HuH-7.5 (cell line): Measurements from ENCODE around the gene FEN1.

Source experiments
- DNase-seq: peaks from one replicate; pipeline ENCODE4 v3.0.0; 2011; ENCODE audit warnings: low spot score

The FEN1 gene

GRCh38 chr11:61817471-61818202 lies 24.9 kb downstream of the FEN1 start:
- DNase-seq = no peak

DNA sequence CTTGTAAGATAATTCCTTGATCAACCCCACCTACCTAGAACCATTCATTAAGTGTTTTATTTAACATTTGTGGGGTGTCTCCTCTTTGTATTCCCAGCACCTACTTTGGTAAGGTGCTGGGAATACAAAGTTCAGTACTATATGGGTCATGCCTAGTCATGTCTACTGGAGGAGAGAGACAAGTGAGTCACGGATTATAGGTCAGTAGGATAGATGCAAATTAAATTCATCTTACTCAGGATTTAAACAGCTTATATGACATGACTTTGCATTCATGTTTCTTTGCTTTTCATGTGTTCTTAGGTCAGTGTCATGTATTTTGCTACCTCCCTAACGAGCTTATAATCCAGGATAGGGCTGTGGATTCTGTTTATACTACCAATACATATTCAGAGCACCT lies 27.5 kb downstream of the FEN1 start:
- DNase-seq = no peak

DNA sequence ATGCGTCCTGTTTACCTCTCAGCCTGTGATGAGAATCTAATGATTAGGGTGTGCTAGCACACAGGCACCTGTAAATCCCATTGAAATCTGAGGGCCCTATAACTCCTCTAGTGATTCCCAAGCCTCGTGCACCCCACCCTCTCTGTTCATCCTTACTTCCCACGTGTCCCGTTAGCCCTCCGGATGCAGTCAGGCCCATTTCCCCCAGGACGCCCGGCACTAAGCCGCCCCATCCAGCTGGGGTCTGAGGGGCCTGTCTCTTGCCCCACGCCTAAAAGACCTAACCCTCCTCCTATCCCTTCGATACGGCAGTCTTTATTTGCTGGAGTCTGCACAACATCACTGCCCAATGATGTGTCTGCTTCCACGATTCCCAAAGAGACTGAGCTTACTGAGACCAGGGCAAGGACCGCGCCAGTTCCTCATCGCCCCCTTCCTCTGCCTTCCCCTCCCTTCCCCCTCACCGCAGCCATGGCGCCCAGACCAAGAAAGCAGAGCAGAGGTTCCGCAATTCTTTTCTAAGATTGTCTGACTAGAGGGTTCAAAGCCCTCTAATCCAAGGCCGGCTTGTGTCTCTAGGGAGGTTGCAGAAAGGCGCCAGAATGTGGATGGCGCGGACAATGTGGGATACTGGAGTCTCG lies 34.3 kb downstream of the FEN1 start:
- no peak for DNase-seq

DNA sequence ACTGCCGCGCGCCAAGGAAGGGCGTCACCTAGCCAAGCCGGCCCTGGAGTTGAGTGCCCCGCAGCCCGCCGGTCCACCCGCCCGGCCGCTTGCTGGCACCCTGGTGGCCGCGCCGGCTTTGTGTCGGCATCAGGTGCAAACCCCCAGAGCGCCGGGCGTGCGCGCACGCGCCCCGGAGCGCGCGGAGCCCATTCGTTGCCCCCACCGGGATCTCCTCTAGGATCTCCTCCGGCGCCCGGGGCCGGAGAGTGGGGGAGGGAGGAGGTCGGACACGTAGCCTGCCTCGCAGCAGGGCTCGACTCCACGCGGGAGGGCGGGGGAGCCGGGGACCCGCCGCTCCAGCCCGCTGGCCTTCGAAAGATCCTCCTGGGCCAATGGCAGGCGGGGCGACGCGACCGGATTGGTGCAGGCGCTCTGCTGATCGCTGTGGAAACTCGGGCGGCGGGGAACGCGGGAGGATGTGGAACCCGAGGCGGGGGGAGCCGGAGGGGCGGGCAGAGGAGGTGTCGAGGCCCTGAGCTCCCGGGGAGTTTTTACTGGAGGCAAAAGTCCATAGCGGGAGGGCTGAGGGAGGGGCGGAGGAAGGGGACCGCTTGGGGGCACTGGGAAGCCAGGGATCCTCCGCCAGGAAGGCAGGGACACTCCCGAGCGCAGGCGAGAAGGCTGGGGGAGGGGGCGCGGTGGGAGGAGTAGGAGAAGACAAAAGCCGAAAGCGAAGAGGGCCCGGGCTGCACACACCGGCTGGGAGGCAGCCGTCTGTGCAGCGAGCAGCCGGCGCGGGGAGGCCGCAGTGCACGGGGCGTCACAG lies 35.1 kb downstream of the FEN1 start, which contains the start of gene FADS2:
Gene FADS2 (plus strand): TSS at position 730 of the 808 bp plus-strand sequence. CDS start 91 bp downstream, outside the sequence.
- peak; percentile 98 for DNase-seq

DNA sequence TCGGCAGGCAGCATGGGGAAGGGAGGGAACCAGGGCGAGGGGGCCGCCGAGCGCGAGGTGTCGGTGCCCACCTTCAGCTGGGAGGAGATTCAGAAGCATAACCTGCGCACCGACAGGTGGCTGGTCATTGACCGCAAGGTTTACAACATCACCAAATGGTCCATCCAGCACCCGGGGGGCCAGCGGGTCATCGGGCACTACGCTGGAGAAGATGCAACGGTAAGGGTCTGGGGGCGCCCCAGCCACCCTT lies 35.6 kb downstream of the FEN1 start:
- no peak for DNase-seq

GRCh38 chr11:61828629-61829407 lies 36.1 kb downstream of the FEN1 start:
- peak; percentile 71 for DNase-seq

GRCh38 chr11:61829806-61830205 lies 37.1 kb downstream of the FEN1 start:
- no peak for DNase-seq

- no peak for DNase-seq
These were observed 37.8 kb downstream of the FEN1 start for GRCh38 chr11:61830237-61831105.

DNA sequence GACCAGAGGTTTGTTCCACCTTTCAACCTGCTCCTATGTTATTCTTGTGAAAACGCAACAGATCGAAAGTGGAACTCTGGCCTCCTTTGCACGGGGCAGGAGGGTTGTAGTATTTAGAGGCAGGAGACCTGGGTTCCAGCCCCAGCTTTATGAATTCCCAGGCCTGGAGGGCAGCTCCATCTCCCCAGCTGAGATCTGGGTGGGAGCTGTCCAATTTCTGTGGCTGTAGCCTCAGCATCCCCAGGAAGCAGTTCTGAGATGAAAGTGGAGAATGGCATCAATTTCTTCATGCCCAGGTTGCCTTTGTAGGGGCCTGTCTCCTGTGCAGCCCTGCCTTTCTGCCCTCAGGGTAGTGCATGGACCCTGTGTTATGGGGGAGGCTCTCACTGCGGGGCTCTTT lies 39.5 kb downstream of the FEN1 start:
- no peak for DNase-seq

DNA sequence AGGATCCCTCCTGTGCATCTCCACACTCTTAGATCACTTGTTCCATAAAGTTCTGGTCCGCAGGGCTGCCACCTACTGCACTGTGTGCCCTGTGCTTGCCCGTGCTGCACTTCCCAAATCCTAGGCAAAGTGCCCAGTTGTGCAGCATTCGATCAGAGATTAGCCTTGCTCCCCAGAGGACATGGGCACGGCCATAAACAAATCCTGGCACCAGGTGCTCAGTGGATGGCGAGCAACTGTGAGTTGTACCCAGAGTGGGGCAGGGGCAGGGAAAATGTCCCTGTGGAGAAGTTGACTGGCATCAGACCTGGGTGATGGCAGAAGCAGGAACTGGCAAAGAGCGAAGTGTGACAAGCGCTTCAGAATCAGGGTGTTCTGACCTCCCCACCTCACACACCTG lies 40.0 kb downstream of the FEN1 start:
- DNase-seq = no peak

- DNase-seq = no peak
These were observed 40.8 kb downstream of the FEN1 start for GRCh38 chr11:61833471-61833870.

DNA sequence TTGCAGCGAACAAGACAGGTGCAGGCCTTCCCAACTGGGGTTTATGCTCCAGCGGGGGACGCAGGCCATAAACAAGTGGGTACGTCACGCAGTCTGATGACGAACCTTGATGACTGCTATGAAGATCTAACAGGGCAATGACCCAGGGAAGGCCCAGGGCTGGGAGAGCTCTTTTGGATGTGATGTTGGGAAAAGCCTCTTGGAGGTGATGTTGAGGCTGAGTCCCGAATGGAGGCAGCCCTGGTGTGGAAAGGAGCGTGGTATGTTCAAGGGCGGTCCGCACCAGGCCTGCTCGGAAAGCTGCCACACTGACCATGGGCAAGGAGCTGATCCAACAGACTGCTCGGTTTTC lies 41.2 kb downstream of the FEN1 start:
- no peak for DNase-seq

- no peak for DNase-seq
These were observed 41.8 kb downstream of the FEN1 start for GRCh38 chr11:61834278-61835048.

- DNase-seq = no peak
These were observed 43.5 kb downstream of the FEN1 start for GRCh38 chr11:61836193-61836592.

- DNase-seq = no peak
These were observed 44.8 kb downstream of the FEN1 start for GRCh38 chr11:61837411-61838005.

DNA sequence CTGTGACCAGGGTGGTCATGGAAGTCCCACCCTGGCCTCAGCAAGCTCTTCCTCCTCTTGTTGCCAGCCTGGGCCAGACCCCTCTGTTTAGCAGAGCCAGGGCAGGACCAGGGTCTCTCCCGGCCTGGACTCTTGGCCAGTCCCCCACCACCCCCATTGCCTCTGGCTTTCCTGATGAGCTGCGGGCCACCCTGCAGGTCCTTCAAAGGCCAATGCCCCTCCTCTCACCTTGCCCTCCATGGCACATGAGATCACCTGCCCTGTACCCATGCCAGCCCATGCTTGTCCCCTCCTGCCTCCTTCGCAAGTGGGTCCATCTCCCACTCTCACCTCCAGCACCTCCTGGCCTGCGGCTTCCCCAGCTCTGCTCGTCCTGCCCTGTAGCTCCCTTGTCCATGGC lies 45.8 kb downstream of the FEN1 start:
- DNase-seq = no peak

DNA sequence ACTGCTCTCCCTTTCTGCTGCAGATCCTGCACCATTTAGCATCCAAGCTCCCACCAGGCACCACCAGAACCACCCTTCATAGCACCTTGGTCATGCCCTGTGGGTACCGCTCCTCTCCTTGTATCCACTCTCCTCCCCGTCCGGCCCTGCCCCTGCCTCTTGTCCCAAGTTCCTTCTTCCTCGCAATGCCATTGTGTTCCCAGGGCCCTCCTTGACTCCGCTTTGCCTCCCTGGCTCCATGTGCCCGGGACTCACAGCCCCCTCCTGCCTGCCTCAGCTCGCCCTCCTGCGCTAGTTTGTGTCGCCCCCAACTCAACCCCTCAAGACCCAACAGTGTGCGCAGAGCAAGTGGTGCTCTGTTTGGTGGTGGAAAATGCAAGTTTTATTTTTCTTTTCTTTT lies 46.2 kb downstream of the FEN1 start:
- DNase-seq = no peak

DNA sequence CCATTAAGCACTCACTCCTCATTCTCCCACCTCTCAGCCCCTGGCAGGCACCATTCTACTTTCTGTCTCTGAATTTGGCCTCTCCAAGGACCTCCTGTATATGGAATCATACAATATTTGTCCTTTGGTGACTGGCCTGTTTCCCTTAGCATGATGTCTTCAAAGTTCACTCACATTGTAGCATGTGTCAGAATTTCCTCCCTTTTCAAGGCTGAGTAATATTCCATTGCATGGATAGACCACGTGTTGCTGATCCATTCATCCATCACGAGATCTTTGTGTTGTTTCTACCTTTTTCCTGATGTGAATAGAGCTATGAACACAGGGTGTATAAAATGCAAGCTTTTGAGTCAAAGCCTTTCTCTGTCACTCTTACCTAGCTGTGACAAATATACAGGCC lies 47.0 kb downstream of the FEN1 start:
- DNase-seq = no peak

- DNase-seq = no peak
These were observed 47.7 kb downstream of the FEN1 start for GRCh38 chr11:61840371-61840770.
